ENCODE results near the gene CNMD.
"Not testable (repeated sequence)": the region's sequence is repeated elsewhere in the genome, so short reads cannot be mapped to it uniquely, and the experiment has no call there.

The CNMD gene

GRCh38 chr13:52744842-52745375, 5.3 kb upstream of the CNMD start:
- no peak for DNase-seq (ENCODE audit: low spot score)

- DNase-seq (ENCODE audit: low spot score): no peak
Measured at GRCh38 chr13:52743988-52744387, 4.4 kb upstream of the CNMD start.

GRCh38 chr13:52743569-52743968, 3.9 kb upstream of the CNMD start:
- DNase-seq (ENCODE audit: low spot score): no peak

DNA sequence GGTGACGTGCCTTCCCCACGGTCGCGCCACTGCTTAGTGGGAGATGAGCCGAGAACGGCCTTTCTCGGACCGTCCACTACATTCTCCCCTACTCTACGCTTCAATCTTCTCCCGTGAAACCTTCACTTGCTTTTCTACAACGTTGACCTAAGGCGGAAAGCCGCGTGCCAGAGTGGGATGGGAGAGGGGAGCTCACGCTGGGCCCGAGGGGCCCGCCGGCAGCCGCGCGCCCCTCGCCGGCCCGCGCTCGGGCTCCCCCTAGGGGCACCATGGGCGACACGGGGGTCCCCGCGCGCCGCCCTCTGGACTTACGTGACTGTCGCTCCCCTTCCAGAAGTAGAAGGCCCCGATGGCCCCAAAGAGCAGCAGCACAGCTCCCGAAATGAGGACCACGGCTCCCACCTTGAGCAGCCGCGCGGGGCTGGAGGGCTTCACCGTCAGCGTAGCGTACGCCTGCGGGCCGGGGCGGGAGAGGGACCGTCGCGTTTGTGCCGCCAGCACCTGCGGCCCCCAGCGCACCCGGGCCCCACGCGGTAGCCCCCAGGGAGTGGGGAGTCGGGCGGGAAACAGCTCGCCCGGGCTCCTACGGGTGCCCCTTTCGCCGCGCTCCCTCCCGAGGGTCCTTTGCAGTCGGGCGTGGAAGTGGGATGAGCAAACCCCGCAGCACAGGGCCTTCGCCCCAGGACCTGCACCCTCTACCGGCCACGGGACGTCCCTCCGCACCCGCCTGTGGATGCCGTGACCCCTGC, 727 bp downstream of the CNMD start:
- peak; percentile 63 for DNase-seq (ENCODE audit: low spot score)

DNA sequence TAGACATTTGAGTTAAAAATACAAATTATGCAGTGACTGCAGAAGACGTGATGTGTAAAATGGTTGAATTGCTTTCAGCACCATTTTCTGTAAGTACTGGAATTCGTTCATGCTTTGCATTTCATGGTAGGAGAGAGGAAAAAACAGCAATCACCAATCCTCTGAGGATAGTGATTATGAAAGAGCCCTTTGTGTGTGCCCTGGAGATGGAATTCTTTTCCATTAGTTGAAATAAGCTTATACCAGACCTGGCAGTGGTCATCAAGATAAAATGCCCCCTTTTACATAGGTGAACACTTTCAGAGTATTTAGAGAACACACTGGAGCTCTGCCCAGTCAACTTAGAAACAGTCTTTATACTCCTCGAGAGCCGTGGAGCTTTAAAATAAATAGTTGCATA, 1.7 kb downstream of the CNMD start:
- DNase-seq (ENCODE audit: low spot score): no peak

GRCh38 chr13:52737451-52737850, 2.2 kb downstream of the CNMD start:
- DNase-seq (ENCODE audit: low spot score): no peak

DNA sequence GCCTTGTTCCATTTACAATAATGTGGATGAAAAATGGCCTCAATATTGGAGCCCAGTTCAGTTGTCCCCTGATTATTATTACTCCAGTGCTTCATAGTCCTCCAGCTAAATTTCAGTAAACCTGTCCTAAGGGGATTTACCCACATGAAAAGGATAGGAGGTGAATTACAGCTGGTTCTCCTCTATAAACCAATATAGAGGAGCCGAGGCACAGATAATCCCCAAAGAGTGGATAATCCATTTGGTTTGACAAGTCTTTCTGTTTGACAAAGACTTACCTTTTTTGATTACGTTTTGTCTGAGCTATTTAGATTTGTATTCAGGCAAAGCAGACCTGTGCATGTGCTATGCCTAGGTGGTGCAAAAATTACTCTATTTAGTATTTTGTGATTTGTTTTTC, 2.7 kb downstream of the CNMD start:
- no peak for DNase-seq (ENCODE audit: low spot score)

DNA sequence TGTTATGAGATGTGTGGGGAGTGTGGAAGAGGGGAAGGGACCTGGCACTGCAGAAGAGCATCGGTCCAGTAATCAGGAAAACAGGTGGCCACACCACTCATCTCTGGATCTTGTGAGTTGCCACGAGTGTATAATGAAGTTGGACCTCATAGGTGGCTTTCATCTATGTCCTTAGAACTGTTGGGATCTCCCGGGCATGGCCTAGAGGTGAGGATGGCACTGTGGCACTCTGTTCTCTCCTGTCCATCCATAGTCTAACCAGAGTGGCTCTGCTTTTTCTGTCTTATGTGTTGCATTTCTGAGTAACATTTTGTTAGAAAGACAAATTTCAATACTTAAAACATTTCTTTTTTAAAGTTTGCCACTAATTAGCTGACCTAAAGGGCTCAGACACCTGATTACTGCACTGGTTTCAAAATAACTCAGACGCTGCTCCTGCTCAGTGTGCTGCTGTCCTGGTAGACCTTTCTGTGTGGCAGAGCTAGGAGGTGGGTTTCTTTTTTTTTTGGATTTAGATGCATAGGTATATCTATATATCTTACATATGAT, 5.5 kb downstream of the CNMD start:
- no peak for DNase-seq (ENCODE audit: low spot score)

DNA sequence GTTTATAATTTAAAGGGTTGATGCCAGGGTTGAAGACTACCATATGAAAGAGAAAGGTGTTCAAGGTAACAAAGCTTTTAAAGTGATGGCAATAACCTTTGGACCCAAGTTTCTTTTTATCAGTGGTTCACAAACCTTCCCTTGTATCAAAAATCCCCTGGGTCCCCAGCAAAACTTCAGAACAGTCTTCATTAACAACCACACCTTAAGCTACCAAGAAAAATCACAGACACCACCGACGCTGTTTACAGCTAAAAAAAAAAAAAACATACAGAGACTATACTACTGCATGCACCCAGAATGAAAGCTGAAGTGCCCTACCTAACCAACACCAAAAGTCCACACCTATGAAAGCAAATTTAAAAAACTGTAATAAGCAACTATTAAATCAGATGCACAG, 13.4 kb downstream of the CNMD start:
- no peak for DNase-seq (ENCODE audit: low spot score)

DNA sequence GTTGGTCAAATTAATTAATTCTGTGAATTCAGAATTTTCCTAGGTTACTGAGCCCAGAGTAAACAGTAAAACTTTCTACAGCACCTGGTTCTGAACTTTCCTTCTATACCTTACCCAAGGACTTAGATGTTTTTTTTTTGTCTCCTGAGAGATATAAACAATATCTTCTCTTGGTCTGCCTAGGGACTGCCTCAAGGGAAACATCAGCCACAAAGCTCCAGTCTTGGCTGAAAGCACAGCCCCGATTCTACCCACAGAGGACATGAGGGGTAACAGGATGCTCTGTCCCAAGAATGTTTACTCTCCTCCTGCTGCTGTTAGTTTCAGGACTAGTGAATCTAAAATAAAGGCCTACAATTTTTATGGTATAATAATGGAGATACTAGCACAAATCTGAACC, 14.3 kb downstream of the CNMD start:
- DNase-seq (ENCODE audit: low spot score): no peak

GRCh38 chr13:52723181-52723580, 16.4 kb downstream of the CNMD start:
- no peak for DNase-seq (ENCODE audit: low spot score)

DNA sequence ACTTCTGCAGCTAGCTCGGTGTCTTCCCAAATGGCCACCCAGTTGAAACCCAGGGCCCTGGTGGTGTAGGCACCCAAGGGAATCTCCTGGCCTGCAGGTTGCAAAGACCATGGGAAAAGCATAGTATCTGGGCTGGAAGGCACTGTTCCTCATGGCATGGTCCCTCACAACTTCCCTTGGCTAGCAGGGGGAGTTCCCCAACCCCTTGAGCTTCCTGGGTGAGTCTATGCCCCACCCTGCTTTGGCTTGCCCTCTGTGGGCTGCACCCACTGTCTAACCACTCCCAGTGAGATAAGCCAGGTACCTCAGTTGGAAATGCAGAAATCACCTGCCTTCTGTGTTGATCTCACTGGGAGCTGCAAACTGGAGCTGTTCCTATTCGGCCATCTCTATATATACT, 18.3 kb downstream of the CNMD start:
- DNase-seq (ENCODE audit: low spot score): not testable (repeated sequence)

DNA sequence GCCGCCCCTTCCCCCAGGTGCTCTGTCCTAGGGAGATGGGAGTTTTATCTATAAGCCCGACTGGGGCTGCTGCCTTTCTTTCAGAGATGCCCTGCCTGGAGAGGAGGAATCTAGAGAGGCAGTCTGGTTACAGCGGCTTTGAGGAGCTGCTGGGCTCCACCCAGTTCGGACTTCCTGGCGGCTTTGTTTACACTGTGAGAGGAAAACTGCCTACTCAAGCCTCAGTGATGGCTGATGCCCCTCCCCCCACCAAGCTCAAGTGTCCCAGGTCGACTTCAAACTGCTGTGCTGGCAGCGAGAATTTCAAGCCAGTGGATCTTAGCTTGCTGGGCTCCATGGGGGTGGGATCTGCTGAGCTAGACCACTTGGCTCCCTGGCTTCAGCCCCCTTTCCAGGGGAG, 18.7 kb downstream of the CNMD start:
- DNase-seq (ENCODE audit: low spot score): not testable (repeated sequence)

DNA sequence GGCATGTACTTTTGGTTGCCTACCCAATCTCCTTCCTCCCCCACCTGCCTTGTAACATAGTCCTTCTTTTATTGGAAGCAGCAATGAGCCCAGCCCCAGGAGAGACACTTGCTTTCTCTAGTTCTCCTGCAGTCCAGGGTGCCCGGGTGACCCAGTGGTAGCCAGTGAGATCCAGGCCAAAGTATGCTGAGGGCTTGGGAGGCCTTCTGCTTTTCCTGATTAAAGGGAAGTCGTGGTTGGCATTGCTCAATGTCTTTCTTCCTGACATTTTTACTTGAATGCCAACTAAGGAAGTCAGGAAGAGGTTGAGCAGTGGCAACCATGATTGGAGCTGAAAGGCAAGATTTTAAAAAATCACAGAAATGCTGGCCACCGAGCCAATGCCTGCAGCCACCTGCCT, 25.7 kb downstream of the CNMD start:
- peak; percentile 26 for DNase-seq (ENCODE audit: low spot score)

DNA sequence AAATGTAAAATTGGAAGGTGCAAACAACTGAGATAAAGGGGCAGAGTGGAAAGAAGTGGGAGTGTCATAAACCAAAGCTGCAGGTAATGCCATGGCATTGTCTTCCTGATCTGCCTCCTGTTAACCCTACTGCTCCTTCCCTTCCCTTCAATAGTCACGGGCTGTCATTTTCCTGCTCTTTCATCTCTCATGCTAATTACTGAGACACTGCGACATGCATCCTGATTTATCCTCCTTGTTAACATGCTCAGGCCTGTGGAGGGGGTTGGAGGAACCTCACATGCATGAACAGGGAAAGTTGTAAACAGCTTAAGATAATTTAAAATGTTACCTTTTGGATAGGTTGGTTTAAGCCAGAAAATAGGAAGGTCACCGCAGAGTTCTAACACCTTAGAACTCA, 27.2 kb downstream of the CNMD start:
- no peak for DNase-seq (ENCODE audit: low spot score)

- DNase-seq (ENCODE audit: low spot score): no peak
Measured at GRCh38 chr13:52711286-52711685, 28.3 kb downstream of the CNMD start.

DNA sequence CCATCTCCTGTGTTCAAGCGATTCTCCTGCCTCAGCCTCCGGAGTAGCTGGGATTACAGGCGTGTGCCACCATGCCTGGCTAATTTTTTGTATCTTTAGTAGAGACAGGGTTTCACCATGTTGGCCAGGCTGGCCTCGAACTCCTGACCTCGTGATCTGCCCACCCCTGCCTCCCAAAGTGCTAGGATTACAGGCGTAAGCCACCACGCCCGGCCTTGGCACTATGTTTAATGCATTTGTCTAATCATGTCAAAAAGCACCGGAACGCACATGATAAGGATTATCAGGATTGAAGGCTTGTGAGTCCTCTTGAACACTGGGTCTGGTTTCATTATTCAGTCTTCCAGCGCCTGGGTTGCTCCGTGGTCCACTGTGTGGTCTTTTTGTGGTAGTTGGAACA, 31.4 kb downstream of the CNMD start:
- DNase-seq (ENCODE audit: low spot score): not testable (repeated sequence)

- no peak for DNase-seq (ENCODE audit: low spot score)
Measured at GRCh38 chr13:52707375-52707774, 32.2 kb downstream of the CNMD start.

DNA sequence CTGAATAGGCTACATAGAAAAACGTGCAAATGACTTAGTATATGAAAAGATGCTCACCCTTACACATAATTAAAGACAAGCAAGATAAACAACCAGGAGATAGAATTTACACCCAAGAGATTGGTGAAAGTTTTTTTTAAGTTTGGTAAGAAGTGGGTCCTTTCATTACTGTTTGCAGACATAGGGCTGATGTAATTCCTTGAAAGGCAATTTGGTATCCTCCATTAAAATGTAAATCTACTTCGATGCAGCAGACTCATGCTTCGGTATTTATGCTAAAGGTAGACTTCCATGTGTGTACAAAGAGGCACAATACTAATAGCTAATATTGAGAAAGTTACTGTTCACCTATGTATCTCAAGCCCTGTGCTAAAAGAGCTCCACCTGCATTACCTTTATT, 33.5 kb downstream of the CNMD start:
- DNase-seq (ENCODE audit: low spot score): no peak

- no peak for DNase-seq (ENCODE audit: low spot score)
Measured at GRCh38 chr13:52703482-52703881, 36.1 kb downstream of the CNMD start.

- no peak for DNase-seq (ENCODE audit: low spot score)
Measured at GRCh38 chr13:52701728-52702465, 37.7 kb downstream of the CNMD start.

GRCh38 chr13:52696566-52696965, 43.1 kb downstream of the CNMD start:
- peak; percentile 46 for DNase-seq (ENCODE audit: low spot score)

- no peak for DNase-seq (ENCODE audit: low spot score)
Measured at GRCh38 chr13:52695856-52696255, 43.8 kb downstream of the CNMD start.
